Measurements from ENCODE around the gene ZNF543.
"Not testable (repeated sequence)": the region's sequence is repeated elsewhere in the genome, so short reads cannot be mapped to it uniquely, and the experiment has no call there.

Gene ZNF543

GRCh38 chr19:57320180-57321084 is at the start of gene ZNF543:
ZNF543 (plus strand) TSS chr19:57320472; CDS start chr19:57320854, 382 bp downstream.
- peak; percentile 90 for DNase-seq

- no peak for DNase-seq
Measured at GRCh38 chr19:57271280-57271679, 49.0 kb upstream of the ZNF543 start.

GRCh38 chr19:57273014-57273413 is 47.3 kb upstream of the ZNF543 start:
- DNase-seq, result no peak

- DNase-seq, result no peak
Measured at GRCh38 chr19:57276430-57276829, 43.8 kb upstream of the ZNF543 start.

GRCh38 chr19:57278481-57278880 is 41.8 kb upstream of the ZNF543 start:
- DNase-seq, result not testable (repeated sequence)

GRCh38 chr19:57279418-57280164 is 40.7 kb upstream of the ZNF543 start:
- DNase-seq, result peak; percentile 91

GRCh38 chr19:57280165-57280961 is 39.9 kb upstream of the ZNF543 start, which contains the start of gene ZNF460:
ZNF460 (plus strand) TSS chr19:57280485; CDS start chr19:57280807, 322 bp downstream.
- peak; percentile 97 for DNase-seq

GRCh38 chr19:57280962-57281400 is 39.3 kb upstream of the ZNF543 start:
- peak; percentile 2 for DNase-seq

- DNase-seq, result no peak
Measured at GRCh38 chr19:57282011-57282643, 38.1 kb upstream of the ZNF543 start.

GRCh38 chr19:57288373-57288772 is 31.9 kb upstream of the ZNF543 start:
- no peak for DNase-seq

- no peak for DNase-seq
Measured at GRCh38 chr19:57290970-57291369, 29.3 kb upstream of the ZNF543 start.

- no peak for DNase-seq
Measured at GRCh38 chr19:57292547-57292946, 27.7 kb upstream of the ZNF543 start.

GRCh38 chr19:57293719-57294118 is 26.6 kb upstream of the ZNF543 start:
- DNase-seq, result no peak

- DNase-seq, result no peak
Measured at GRCh38 chr19:57302020-57302465, 18.2 kb upstream of the ZNF543 start.

GRCh38 chr19:57302727-57303401 is 17.4 kb upstream of the ZNF543 start:
- DNase-seq, result no peak

GRCh38 chr19:57305056-57305455 is 15.2 kb upstream of the ZNF543 start:
- no peak for DNase-seq

- no peak for DNase-seq
Measured at GRCh38 chr19:57308514-57308913, 11.8 kb upstream of the ZNF543 start.

- no peak for DNase-seq
Measured at GRCh38 chr19:57310792-57311191, 9.5 kb upstream of the ZNF543 start.

- no peak for DNase-seq
Measured at GRCh38 chr19:57314146-57314545, 6.1 kb upstream of the ZNF543 start.

- DNase-seq, result no peak
Measured at GRCh38 chr19:57317503-57317902, 2.8 kb upstream of the ZNF543 start.

GRCh38 chr19:57319869-57320179 is 448 bp upstream of the ZNF543 start:
- no peak for DNase-seq

GRCh38 chr19:57321116-57321515 is 844 bp downstream of the ZNF543 start:
- DNase-seq, result no peak

Data from NCI-H1694 (cell line).